ENCODE data around the gene RYR3.

- TF ChIP-seq, protein P1, sequence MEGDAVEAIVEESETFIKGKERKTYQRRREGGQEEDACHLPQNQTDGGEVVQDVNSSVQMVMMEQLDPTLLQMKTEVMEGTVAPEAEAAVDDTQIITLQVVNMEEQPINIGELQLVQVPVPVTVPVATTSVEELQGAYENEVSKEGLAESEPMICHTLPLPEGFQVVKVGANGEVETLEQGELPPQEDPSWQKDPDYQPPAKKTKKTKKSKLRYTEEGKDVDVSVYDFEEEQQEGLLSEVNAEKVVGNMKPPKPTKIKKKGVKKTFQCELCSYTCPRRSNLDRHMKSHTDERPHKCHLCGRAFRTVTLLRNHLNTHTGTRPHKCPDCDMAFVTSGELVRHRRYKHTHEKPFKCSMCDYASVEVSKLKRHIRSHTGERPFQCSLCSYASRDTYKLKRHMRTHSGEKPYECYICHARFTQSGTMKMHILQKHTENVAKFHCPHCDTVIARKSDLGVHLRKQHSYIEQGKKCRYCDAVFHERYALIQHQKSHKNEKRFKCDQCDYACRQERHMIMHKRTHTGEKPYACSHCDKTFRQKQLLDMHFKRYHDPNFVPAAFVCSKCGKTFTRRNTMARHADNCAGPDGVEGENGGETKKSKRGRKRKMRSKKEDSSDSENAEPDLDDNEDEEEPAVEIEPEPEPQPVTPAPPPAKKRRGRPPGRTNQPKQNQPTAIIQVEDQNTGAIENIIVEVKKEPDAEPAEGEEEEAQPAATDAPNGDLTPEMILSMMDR (conservative IDR thresholded peaks at IDR 0.05; ENCODE audit: low read length), result no peak
- TF ChIP-seq EZH2phosphoT487 (IDR thresholded peaks at IDR 0.05; ENCODE audit: borderline replicate concordance), result no peak
Measured at GRCh38 chr15:33313491-33313890, 2.7 kb downstream of the RYR3 start.
